ENCODE results near the gene PLA2G15. TPM values are rescaled to one million over a fixed set of nuclear protein-coding genes. Genes with fewer than 3 reads are reported as not detected.

Gene PLA2G15
- total and polyA plus RNA-seq, 2 of the 13 experiments (the other 11 are each of a cell fraction or from before 2014, with no cell fraction given) = 14.4 to 23.7 TPM

DNA sequence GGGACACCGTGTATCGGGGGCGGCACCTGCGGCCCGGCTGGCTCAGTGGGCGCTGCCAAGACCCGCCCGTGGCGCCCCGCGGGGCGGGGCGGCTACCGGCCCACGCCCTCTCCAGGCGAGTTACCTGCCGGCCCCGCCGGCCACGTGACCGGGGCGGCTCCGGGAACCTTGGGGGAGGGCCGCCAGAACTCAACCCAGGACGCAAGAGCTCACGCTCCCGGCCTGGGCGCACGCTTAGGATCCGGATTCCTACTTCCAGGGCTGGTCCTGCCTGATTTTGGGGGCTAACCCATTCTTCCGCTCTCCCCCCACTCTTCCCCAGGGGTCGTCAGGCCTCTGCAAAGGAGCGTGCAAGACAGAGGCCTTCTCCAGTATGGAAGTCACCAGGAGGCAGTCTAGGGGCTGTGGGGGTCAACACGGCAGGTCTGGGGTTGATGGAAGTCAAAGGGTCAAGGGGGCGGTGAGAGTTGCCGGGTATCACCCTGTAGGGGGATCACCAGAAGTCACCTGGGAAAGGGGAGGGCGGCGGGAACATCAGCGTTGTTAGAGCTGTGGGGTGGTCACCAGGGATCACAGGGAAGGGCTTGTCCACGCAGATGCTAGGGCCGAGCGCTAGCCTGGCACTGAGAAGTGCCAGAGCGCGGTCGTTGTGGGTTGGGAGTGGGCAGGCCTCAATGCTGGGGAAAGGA is 8.9 kb upstream of the PLA2G15 start (continued):
- no peak; the same call in 1 of the 2 replicates for TF ChIP-seq ZNF766 (CRISPR knock-in tag; IDR thresholded peaks at IDR 0.05; ENCODE audit: borderline replicate concordance)
- peak; percentile 45; the same call in 1 of the 2 replicates for TF ChIP-seq MEIS2 (CRISPR knock-in tag; IDR thresholded peaks at IDR 0.05)
- TF ChIP-seq ZNF546 (CRISPR knock-in tag; conservative IDR thresholded peaks at IDR 0.05) = peak; percentile 1; the same call in 1 of the 2 replicates
- TF ChIP-seq KLF9 (CRISPR knock-in tag; IDR thresholded peaks at IDR 0.05; ENCODE audit: low read depth) = no peak
- peak; percentile 34; the same call in 1 of the 2 replicates for TF ChIP-seq ZSCAN22 (CRISPR knock-in tag; IDR thresholded peaks at IDR 0.05)
- TF ChIP-seq, protein P1, sequence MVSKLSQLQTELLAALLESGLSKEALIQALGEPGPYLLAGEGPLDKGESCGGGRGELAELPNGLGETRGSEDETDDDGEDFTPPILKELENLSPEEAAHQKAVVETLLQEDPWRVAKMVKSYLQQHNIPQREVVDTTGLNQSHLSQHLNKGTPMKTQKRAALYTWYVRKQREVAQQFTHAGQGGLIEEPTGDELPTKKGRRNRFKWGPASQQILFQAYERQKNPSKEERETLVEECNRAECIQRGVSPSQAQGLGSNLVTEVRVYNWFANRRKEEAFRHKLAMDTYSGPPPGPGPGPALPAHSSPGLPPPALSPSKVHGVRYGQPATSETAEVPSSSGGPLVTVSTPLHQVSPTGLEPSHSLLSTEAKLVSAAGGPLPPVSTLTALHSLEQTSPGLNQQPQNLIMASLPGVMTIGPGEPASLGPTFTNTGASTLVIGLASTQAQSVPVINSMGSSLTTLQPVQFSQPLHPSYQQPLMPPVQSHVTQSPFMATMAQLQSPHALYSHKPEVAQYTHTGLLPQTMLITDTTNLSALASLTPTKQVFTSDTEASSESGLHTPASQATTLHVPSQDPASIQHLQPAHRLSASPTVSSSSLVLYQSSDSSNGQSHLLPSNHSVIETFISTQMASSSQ (IDR thresholded peaks at IDR 0.05; ENCODE audit: low read depth) = no peak
- TF ChIP-seq, protein P1 (CRISPR knock-in tag; IDR thresholded peaks at IDR 0.05; ENCODE audit: borderline replicate concordance) = peak; percentile 51; the same call in 1 of the 2 replicates
- TF ChIP-seq, protein P2, sequence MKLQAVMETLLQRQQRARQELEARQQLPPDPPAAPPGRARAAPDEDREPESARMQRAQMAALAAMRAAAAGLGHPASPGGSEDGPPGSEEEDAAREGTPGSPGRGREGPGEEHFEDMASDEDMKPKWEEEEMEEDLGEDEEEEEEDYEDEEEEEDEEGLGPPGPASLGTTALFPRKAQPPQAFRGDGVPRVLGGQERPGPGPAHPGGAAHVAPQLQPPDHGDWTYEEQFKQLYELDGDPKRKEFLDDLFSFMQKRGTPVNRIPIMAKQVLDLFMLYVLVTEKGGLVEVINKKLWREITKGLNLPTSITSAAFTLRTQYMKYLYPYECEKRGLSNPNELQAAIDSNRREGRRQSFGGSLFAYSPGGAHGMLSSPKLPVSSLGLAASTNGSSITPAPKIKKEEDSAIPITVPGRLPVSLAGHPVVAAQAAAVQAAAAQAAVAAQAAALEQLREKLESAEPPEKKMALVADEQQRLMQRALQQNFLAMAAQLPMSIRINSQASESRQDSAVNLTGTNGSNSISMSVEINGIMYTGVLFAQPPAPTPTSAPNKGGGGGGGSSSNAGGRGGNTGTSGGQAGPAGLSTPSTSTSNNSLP (IDR thresholded peaks at IDR 0.05; ENCODE audit: low read depth, low read length) = no peak
- peak; percentile 78; the same call in 1 of the 2 replicates for TF ChIP-seq HIVEP1 (CRISPR knock-in tag; IDR thresholded peaks at IDR 0.05)
- TF ChIP-seq, protein P3, sequence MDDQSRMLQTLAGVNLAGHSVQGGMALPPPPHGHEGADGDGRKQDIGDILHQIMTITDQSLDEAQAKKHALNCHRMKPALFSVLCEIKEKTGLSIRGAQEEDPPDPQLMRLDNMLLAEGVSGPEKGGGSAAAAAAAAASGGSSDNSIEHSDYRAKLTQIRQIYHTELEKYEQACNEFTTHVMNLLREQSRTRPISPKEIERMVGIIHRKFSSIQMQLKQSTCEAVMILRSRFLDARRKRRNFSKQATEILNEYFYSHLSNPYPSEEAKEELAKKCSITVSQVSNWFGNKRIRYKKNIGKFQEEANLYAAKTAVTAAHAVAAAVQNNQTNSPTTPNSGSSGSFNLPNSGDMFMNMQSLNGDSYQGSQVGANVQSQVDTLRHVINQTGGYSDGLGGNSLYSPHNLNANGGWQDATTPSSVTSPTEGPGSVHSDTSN (CRISPR knock-in tag; IDR thresholded peaks at IDR 0.05; ENCODE audit: borderline replicate concordance) = 0 out of 2 replicates have a peak, but pooled peaks have one; percentile 59
- no peak; the same call in 1 of the 2 replicates for TF ChIP-seq ZNF841 (CRISPR knock-in tag; IDR thresholded peaks at IDR 0.05; ENCODE audit: borderline replicate concordance)
- peak; percentile 98; the same call in 1 of the 2 replicates for TF ChIP-seq ZNF431 (CRISPR knock-in tag; IDR thresholded peaks at IDR 0.05; ENCODE audit: borderline replicate concordance, low read depth)
- peak; percentile 12 for TF ChIP-seq IKZF4 (CRISPR knock-in tag; IDR thresholded peaks at IDR 0.05; ENCODE audit: borderline replicate concordance, low read depth, not compliant biosample characterization)
- TF ChIP-seq, protein P4, sequence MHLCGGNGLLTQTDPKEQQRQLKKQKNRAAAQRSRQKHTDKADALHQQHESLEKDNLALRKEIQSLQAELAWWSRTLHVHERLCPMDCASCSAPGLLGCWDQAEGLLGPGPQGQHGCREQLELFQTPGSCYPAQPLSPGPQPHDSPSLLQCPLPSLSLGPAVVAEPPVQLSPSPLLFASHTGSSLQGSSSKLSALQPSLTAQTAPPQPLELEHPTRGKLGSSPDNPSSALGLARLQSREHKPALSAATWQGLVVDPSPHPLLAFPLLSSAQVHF (CRISPR knock-in tag; IDR thresholded peaks at IDR 0.05) = no peak
- peak; percentile 72; the same call in 1 of the 2 replicates for TF ChIP-seq ZNF816 (CRISPR knock-in tag; IDR thresholded peaks at IDR 0.05; ENCODE audit: borderline replicate concordance)
- TF ChIP-seq SRY (CRISPR knock-in tag; IDR thresholded peaks at IDR 0.05) = no peak; the same call in 1 of the 2 replicates
- TF ChIP-seq ZKSCAN1 (IDR thresholded peaks at IDR 0.05; ENCODE audit: low read length) = no peak
- no peak for TF ChIP-seq TBX2 (CRISPR knock-in tag; IDR thresholded peaks at IDR 0.05; ENCODE audit: borderline replicate concordance)
- no peak for TF ChIP-seq ZNF451 (CRISPR knock-in tag; IDR thresholded peaks at IDR 0.05)

Measured in HepG2 (cell line).